ENCODE measurements around the gene IFT122.

DNA sequence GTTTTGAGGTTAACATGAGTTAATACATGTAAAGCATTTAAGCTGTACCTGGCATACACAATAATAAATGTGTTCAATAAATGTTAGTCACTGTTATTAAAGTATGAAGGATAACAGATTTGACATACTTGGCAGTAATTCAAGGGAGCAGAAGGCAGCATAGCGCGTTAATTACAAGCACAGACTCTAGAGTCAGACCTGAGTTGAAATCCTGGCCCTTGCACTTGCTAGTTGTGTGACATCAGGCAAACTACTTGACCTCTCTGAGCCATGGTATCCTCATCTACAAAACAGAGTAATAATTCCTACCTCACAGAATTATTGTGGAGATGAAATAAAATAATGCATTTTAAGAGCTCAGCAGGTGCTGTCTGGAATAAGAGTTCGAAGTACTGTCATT is 5.4 kb downstream of the IFT122 start:
- TF ChIP-seq CTCF (IDR thresholded peaks at IDR 0.05) (no peak), POLR2A (IDR thresholded peaks at IDR 0.05) (no peak), POLR2AphosphoS5 (IDR thresholded peaks at IDR 0.05) (no peak), EP300 (IDR thresholded peaks at IDR 0.05) (no peak)

Measured in upper lobe of left lung (tissue), 4 donors.